Measurements from ENCODE around the gene BID.
"Not testable (repeated sequence)": the region's sequence is repeated elsewhere in the genome, so short reads cannot be mapped to it uniquely, and the experiment has no call there.

BID gene

GRCh38 chr22:17767233-17768065, 6.8 kb downstream of the BID start:
- no peak for DNase-seq

- DNase-seq: not testable (repeated sequence)
Measured at GRCh38 chr22:17764852-17765251, 9.4 kb downstream of the BID start.

GRCh38 chr22:17764036-17764435, 10.2 kb downstream of the BID start:
- no peak for DNase-seq

GRCh38 chr22:17763442-17763841, 10.8 kb downstream of the BID start:
- DNase-seq: not testable (repeated sequence)

- no peak for DNase-seq
Measured at GRCh38 chr22:17761138-17761488, 13.2 kb downstream of the BID start.

- no peak for DNase-seq
Measured at GRCh38 chr22:17754233-17754925, 19.9 kb downstream of the BID start.

- no peak for DNase-seq
Measured at GRCh38 chr22:17753401-17753989, 20.8 kb downstream of the BID start.

- DNase-seq: no peak
Measured at GRCh38 chr22:17751596-17751995, 22.7 kb downstream of the BID start.

- DNase-seq: no peak
Measured at GRCh38 chr22:17749605-17750395, 24.5 kb downstream of the BID start.

GRCh38 chr22:17748555-17749353, 25.5 kb downstream of the BID start:
- DNase-seq: no peak

GRCh38 chr22:17746916-17747315, 27.4 kb downstream of the BID start:
- no peak for DNase-seq

GRCh38 chr22:17744430-17744829, 29.8 kb downstream of the BID start:
- DNase-seq: no peak

- DNase-seq: no peak
Measured at GRCh38 chr22:17743661-17744411, 30.4 kb downstream of the BID start.

- DNase-seq: peak; percentile 54
Measured at GRCh38 chr22:17742527-17742902, 31.8 kb downstream of the BID start.

GRCh38 chr22:17741866-17742526, 32.3 kb downstream of the BID start:
- no peak for DNase-seq

- DNase-seq: no peak
Measured at GRCh38 chr22:17739196-17739975, 34.9 kb downstream of the BID start.

- no peak for DNase-seq
Measured at GRCh38 chr22:17738386-17739128, 35.7 kb downstream of the BID start.

- DNase-seq: no peak
Measured at GRCh38 chr22:17734187-17734586, 40.1 kb downstream of the BID start.

- no peak for DNase-seq
Measured at GRCh38 chr22:17733466-17733865, 40.8 kb downstream of the BID start.
